NCI-H2196 (cell line): Measurements from ENCODE around the gene COL27A1.

ENCODE experiments used
- DNase-seq: peaks from one replicate; lab custom pipeline; 2025; ENCODE audit not compliant: unreplicated experiment; lab: John Stamatoyannopoulos, UW

COL27A1 gene

GRCh38 chr9:114299286-114300152, 144.2 kb downstream of the COL27A1 start:
- DNase-seq: no peak

- no peak for DNase-seq
Measured at GRCh38 chr9:114300153-114300845, 145.0 kb downstream of the COL27A1 start.

DNA sequence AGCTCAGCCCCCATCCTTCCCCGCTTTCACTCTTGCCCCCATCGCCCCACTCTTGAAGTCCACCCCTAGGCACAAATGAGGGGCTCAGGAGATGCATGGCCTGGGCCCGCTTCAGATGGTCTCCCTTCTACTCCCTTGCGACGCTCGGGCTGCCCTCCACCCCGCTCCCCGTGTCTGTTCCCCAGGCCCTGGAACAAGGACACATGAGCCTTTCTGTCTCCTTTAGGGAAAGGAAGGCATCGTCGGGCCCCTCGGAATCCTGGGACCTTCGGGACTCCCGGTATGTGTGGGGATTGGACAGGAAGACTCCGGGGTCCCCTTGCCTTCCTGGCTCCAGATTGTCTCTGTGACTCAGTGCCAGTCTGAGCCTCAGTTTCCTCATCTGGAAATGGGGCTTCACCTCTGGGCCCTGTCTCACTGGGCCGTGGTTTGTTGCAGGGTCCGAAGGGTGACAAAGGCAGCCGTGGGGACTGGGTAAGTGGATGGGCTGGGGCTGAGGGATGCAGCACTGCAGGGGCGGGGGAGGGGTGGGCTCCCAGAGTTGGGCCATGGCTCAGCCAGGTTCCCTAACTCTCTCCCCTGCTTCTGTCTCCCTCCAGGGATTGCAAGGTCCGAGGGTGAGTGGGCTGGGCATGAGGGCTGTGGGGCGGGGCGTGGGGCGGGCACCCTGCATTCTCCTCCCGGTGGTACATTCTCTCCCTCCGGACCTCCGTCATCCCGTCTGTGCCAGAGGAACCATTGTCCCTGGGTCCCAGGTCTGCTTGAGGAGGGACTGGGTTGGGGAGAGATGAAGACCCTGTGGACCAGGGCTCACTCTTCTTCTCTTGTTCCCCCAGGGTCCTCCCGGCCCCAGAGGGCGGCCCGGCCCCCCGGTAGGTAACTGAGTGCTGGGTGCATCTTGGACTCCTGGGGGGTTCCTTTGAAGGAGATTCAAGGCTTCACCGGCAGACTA, 145.8 kb downstream of the COL27A1 start:
- DNase-seq: no peak

DNA sequence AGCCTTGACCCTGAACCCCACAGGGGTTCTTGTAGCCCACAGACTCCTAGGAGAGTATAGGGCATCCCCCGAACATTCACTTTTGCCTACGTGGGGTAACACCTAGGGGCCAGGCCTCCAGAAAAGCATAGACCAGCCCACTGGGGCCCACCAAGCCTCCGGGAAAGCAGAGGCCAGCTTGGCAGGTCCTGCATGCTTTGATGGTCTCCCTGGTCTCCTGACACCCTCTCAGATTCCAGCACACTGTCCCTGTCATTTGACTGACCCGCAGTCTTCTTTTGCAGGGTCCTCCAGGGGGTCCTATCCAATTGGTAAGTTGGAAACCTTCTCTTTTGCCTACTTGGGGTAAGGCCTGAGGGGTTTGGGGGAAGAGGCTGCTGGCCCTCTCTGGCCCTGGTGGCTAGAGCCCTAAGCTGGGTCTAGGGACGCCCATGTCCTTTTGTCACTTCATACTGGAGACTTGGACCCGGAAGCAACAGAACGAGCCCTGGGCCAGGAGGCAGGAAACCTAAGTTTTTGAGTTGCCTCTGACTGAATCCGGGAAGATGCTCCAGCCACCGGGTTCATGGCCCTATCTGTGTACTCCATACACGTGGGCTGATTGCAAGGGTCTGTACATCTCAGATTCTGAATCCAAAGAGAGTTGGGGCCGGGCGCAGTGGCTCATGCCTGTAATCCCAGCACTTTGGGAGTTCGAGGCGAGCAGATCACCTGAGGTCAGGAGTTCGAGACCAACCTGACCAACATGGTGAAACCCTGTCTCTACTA, 146.6 kb downstream of the COL27A1 start:
- DNase-seq: no peak

DNA sequence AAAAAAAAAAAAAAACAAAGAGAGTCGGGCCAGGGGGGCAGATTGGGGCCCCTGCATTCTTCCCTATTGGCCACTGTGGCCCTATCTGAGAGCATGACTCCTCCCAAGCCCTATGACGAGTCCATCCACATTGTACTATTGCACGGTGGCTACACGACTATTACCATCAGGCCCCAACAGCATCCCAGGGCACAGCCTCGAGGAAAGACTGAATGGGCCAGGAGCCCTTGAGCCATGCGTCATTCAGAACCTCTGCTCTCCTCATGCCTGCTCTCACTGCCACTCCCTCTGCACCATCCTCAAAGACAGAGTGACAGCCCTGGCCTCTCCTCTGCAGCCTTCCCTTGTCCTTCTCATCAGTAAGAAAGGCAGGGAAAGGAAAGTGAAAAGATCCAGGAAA, 147.4 kb downstream of the COL27A1 start:
- DNase-seq: no peak

DNA sequence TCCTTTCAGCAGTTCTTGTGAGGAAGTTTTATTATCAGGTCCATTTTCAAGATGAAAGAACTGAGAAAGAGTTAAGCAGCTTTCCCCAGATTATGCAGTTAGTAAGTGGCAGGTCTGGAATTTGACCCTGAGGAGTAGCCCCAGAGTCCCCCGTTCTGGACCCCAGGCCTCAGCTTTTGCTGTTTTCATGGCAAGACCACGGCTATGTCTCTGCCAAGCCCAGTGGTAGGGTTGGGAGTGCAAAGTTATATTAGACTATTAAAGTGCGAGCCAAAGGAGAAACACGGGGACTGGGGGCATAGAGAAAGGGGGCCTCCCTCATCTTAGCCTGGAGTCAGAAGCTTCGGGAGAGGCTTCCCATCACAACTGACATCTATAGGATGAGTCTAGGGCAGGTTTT, 148.2 kb downstream of the COL27A1 start:
- DNase-seq: no peak

- no peak for DNase-seq
Measured at GRCh38 chr9:114303977-114304376, 148.6 kb downstream of the COL27A1 start.

GRCh38 chr9:114304416-114305188, 149.3 kb downstream of the COL27A1 start:
- no peak for DNase-seq

DNA sequence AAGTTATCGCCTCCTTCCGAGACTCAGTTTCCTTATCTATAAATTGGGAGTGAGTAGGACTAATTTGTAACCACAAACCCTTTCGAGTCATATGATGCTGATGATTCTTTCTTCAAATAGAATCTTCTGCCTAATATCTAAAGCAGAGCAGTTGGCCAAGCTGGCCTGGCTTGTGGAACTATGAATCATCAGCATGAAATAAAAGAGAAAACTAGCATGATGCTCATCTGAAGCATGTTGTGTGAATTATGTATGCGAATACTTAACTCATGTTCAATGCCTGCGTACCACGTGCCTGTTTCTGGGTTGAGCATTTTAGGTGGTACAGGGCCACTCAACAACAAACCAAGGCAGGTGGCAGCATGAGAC, 152.5 kb downstream of the COL27A1 start:
- no peak for DNase-seq

GRCh38 chr9:114308361-114308950, 153.1 kb downstream of the COL27A1 start:
- no peak for DNase-seq

DNA sequence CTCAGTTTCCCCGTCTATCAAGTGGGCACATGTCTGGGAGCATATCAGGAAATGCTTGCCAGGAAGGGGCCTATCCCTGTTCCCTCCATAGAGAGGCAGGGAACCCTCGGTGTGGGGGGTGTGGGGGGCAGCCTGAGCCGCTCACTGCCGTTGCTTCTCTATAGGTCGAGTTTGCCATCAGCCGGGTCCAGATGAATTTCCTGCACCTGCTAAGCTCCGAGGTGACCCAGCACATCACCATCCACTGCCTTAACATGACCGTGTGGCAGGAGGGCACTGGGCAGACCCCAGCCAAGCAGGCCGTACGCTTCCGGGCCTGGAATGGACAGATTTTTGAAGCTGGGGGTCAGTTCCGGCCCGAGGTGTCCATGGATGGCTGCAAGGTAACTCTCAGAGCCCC, 153.8 kb downstream of the COL27A1 start:
- no peak for DNase-seq

DNA sequence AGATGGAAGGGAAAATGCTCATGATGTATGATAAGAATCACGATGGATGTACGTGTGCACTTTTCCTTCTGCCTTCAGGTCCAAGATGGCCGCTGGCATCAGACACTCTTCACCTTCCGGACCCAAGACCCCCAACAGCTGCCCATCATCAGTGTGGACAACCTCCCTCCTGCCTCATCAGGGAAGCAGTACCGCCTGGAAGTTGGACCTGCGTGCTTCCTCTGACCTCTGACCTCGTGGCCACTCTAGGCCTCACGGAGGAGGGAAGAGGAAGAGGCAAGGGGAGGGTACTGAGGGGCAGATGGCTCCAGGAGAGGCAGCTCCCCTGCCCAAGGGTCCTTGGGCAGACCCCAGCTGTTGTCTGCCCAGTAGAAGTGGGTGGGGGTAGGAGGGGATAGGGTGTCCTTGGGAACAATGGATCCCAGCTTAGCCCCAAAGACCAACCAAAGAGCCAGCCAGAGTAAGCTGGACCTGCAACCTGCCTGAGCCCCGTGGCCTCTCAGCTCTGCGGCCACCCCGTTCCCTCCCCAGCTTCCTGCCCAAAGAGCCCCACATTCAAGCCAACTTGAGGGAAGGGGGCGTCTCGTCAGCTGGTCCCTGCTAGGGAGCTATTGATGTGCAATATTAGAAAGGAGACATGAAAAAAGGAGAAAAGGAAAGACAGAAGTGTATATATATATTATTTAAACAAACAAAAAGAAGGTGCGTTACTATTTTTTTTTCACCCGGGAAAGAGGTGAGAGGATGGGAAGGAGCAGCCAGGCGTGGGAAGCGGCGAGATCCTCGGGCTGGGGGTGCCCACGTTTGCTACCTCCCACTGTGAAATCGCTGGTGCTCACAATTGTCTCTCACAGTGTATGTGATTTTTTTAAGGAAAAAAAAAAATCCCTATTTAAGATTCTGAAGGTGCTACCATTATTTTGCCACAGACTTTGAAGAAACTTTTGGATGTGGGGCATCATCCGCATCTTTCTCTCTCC, 155.4 kb downstream of the COL27A1 start:
- DNase-seq: no peak

DNA sequence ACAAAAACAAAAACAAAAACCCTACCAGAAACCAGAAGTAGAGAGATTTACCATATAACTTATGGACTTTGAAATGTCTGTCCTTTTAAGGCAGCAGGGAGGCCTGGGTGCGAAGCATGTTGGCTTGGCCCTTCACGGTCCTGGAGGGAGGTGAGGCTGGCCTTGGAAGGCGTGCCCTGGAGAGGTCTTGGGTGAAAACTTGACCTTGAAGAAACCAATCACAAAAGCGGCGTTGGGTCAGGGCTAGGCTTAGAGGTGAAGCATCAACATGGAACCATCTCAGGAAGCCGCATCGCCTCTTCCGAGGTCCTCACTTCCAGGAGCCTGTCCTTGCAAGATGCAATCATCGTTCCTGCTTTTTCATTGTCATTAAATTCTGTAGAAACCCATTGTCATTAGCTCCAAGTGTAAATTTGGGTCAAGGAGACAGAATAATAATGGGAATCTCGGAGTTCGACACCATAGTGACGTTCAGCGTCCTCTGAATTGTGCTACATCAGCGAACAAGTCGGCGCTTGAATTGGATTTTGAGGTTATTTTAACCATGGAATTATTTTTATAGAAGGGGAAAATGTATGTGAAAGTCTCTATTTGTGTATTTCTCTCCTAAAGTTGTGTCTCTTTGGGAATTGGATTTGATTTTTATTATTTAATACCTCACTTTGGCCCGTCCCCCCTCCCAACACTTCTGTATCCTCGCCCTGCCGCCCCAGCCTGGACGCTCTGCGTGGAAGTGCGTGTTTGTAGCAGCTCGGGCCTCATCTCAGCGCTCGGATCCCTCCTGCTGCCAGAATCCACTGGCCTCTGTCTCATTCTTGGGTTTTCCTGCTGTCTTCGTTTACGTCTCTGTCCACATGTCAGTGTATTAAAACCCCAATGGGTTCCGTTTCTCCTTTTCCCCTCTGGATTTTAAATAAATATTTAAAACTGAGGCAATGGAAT, 156.5 kb downstream of the COL27A1 start:
- DNase-seq: no peak

DNA sequence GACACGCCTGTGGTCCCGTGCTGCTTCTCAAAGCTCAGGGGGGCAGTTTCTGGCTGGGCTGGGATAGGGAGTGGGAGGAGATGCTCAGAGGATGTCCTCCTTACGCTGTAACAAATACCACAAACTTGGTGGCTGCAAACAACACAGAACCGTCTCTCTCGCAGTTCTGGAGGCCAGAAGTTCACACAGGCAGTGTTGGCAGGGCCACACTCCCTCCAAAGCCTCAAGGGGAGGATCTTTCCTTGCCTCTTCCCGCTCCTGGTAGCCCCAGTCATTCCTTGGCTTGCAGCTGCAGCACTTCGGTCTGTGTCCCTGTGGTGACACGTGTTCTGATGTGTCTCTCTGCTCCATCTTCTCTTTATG, 157.2 kb downstream of the COL27A1 start:
- no peak for DNase-seq

DNA sequence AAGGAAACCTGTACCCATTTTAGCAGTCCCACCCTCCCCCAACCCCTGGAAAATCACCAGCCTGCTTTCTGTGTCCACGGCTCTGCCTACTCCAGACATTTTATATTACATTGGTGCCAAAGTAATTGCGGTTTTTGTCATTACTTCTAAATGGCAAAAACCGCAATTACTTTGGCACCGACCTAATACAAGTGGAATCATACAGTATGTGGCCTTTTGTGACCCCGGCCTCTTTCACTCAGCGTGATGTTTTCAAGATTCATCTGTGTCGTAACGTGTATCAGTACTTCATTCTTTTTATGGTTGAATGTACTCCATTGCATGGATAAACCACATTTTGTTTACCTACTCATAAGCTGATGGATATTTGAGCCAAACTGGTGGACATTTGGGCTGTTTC, 157.8 kb downstream of the COL27A1 start:
- DNase-seq: no peak

DNA sequence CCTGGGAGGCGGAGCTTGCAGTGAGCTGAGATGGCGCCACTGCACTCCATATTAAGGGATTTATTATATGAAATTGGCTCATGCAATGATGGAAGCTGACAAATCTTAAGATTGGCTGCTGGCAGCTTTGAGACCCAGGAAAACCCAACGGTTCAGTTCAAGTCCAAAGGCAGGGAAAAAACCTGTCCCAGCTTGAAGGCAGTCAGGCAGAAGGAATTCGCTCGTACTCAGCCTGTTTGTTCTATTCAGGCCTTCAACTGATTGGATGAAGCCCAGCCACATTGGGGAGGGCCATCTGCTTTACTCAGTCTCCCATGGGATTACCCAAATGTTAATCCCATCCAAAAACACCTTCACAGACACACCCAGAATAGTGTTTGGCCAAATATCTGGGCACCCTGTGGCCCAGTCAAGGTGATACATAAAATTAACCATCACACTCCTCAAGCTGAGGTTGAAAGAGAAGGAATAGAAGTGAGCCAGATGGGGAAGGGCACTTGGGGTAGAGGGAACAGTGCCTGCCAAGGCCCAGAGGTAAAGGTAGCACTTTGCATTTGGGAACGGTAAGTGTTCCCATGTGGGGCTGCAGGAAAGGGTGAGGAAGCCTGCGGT, 159.0 kb downstream of the COL27A1 start:
- DNase-seq: no peak
